A549 (cell line): ENCODE results near the gene TUBB6. TPM values are rescaled to one million over a fixed set of nuclear protein-coding genes. Genes with fewer than 3 reads are reported as not detected.

Source experiments
- ATAC-seq, 2 experiments: fragments of 200-7000 bp in 1 of 2; fragments of >200 bp in 1 of 2; cut with Nextera tagmentation in 1 of 2; cut with Tn5 transposase in 1 of 2; 3 replicates each; pipeline versions ENCODE4 v1.8.0 to v1.9.1; 2018 to 2020; ENCODE audit warnings: mild to moderate bottlenecking in 1 of 2, moderate library complexity in 1 of 2
- CTCF ChIA-PET: fragments of 300-600 bp; sonication (Branson Sonifier 250); formaldehyde crosslinking; extraction: SDS; loops from one replicate; lab custom pipeline; 2021; ENCODE audit warnings: antibody characterized with exemption, inconsistent platforms; lab: Yijun Ruan, JAX
- POLR2A ChIA-PET: fragments of 350-600 bp; formaldehyde crosslinking; extraction: SDS; loops from one replicate; lab custom pipeline; 2021; ENCODE audit warnings: antibody characterized with exemption, inconsistent platforms; lab: Yijun Ruan, JAX
- DNase-seq, 2 experiments: peaks; one replicate each; pipeline versions ENCODE4 v3.0.0 to v3.0.0-alpha.2; 2011 to 2016; ENCODE audit warnings: low read depth in 1 of 2, low spot score in 1 of 2
- FAIRE-seq: peaks from 2 replicates; lab custom pipeline; 2011; peaks lifted over from hg19 to GRCh38; lab: Jason Lieb, UNC
- H3K27ac ChIP-seq, 2 experiments: fragments of >200 bp; sonication (Bioruptor Twin); formaldehyde crosslinking; 3 replicates each; pipeline ENCODE4 v1.5.1; 2016 to 2017
- H3K4me1 ChIP-seq: fragments of >200 bp; sonication (Bioruptor Twin); formaldehyde crosslinking; 3 replicates; pipeline ENCODE4 v1.6.1; 2016
- H3K4me2 ChIP-seq: fragments of >200 bp; sonication (Bioruptor Twin); formaldehyde crosslinking; 3 replicates; pipeline ENCODE4 v1.6.1; 2016
- H3K4me3 ChIP-seq: fragments of >200 bp; sonication (Bioruptor Twin); formaldehyde crosslinking; 3 replicates; pipeline ENCODE4 v1.5.1; 2016
- H3K9me3 ChIP-seq: fragments of >200 bp; sonication (Bioruptor Twin); formaldehyde crosslinking; 3 replicates; pipeline ENCODE4 v1.6.1; 2016
- CBX2 ChIP-seq: fragments of 200-600 bp; sonication (generic); IDR thresholded peaks from 2 replicates; pipeline ENCODE4 v1.6.1; 2016; ENCODE audit warnings: low read depth, mild to moderate bottlenecking, borderline replicate concordance
- CHD2 ChIP-seq: fragments of 150-350 bp; IDR thresholded peaks from 2 replicates; pipeline ENCODE4 v1.6.1; 2014; ENCODE audit warnings: low read length; ENCODE audit not compliant: partially characterized antibody
- CHD4 ChIP-seq: fragments of 200-600 bp; sonication (generic); IDR thresholded peaks from 2 replicates; pipeline ENCODE4 v1.6.1; 2016; ENCODE audit warnings: antibody characterized with exemption, mild to moderate bottlenecking, borderline replicate concordance
- EHMT2 ChIP-seq: fragments of 200-600 bp; sonication (generic); IDR thresholded peaks from 2 replicates; pipeline ENCODE4 v1.6.1; 2016; ENCODE audit warnings: antibody characterized with exemption, low read depth, mild to moderate bottlenecking, moderate library complexity
- ESRRA ChIP-seq: fragments of 150-350 bp; IDR thresholded peaks from 2 replicates; pipeline ENCODE4 v1.6.1; 2014; ENCODE audit warnings: mild to moderate bottlenecking, low read length, borderline replicate concordance
- FOSL2 ChIP-seq, 2 experiments: fragments of 450-650 bp in 1 of 2; fragments of >200 bp in 1 of 2; sonication (Bioruptor Twin) in 1 of 2; formaldehyde crosslinking; IDR thresholded peaks; 2 replicates each; pipeline versions ENCODE4 v1.5.0 to v1.6.1; 2016 to 2020; ENCODE audit warnings: mild to moderate bottlenecking in 1 of 2, moderate library complexity in 1 of 2
- FOXS1 ChIP-seq: fragments of 250-450 bp; sonication (Bioruptor Pico); IDR thresholded peaks from 2 replicates; pipeline ENCODE4 v1.5.0; 2020; ENCODE audit warnings: mild to moderate bottlenecking, moderate library complexity
- GATA3 ChIP-seq: IDR thresholded peaks from 2 replicates; pipeline ENCODE4 v1.6.1; 2012; ENCODE audit warnings: borderline replicate concordance
- HEYL ChIP-seq: fragments of 250-450 bp; sonication (Bioruptor Pico); IDR thresholded peaks from 2 replicates; pipeline ENCODE4 v1.8.0; 2021; ENCODE audit warnings: mild to moderate bottlenecking, moderate library complexity
- HOXB13 ChIP-seq: fragments of 250-450 bp; sonication (Bioruptor Pico); IDR thresholded peaks from 2 replicates; pipeline ENCODE4 v1.5.0; 2020; ENCODE audit warnings: low read depth, mild to moderate bottlenecking, moderate library complexity
- JUN ChIP-seq, 2 experiments: fragments of >200 bp; sonication (Bioruptor Twin); formaldehyde crosslinking; IDR thresholded peaks; 2 replicates in 1 of 2; 3 replicates in 1 of 2; pipeline ENCODE4 v1.6.1; 2016 to 2017
- JUNB ChIP-seq: fragments of >200 bp; sonication (Bioruptor Twin); formaldehyde crosslinking; IDR thresholded peaks from 2 replicates; pipeline ENCODE4 v1.6.1; 2016
- KDM1A ChIP-seq: fragments of 200-600 bp; sonication (generic); IDR thresholded peaks from 2 replicates; pipeline ENCODE4 v1.6.1; 2016; ENCODE audit warnings: low read depth, mild to moderate bottlenecking
- MAFK ChIP-seq: fragments of 450-650 bp; IDR thresholded peaks from 2 replicates; pipeline ENCODE4 v1.6.1; 2014; ENCODE audit not compliant: partially characterized antibody
- MAZ ChIP-seq: fragments of 150-350 bp; IDR thresholded peaks from 2 replicates; pipeline ENCODE4 v1.6.1; 2014; ENCODE audit warnings: antibody characterized with exemption, low read depth, low read length, borderline replicate concordance
- MYC ChIP-seq: IDR thresholded peaks from 2 replicates; pipeline ENCODE4 v1.6.1; 2012; ENCODE audit warnings: mild to moderate bottlenecking, inconsistent platforms, low read length, improper control_type of control experiment, borderline replicate concordance
- NFE2L2 ChIP-seq: fragments of 150-350 bp; conservative IDR thresholded peaks from 2 replicates; pipeline ENCODE4 v1.6.1; 2014; ENCODE audit warnings: low read length
- NR3C1 ChIP-seq: fragments of >200 bp; sonication (Bioruptor Twin); formaldehyde crosslinking; IDR thresholded peaks from 3 replicates; pipeline ENCODE4 v1.6.1; 2017
- RARB ChIP-seq: fragments of 250-450 bp; sonication (Bioruptor Pico); IDR thresholded peaks from 2 replicates; pipeline ENCODE4 v1.8.0; 2021; ENCODE audit warnings: mild to moderate bottlenecking, moderate library complexity
- RNF2 ChIP-seq: fragments of 200-600 bp; sonication (generic); IDR thresholded peaks from 2 replicates; pipeline ENCODE4 v1.6.1; 2016; ENCODE audit warnings: low read depth, mild to moderate bottlenecking, antibody characterized with exemption, moderate library complexity, borderline replicate concordance
- SMC3 ChIP-seq: fragments of >200 bp; sonication (Bioruptor Twin); formaldehyde crosslinking; IDR thresholded peaks from 3 replicates; pipeline ENCODE4 v1.6.1; 2018; ENCODE audit warnings: inconsistent platforms
- TP53 ChIP-seq: fragments of 250-450 bp; sonication (Bioruptor Pico); IDR thresholded peaks from 2 replicates; pipeline ENCODE4 v1.5.0; 2021; ENCODE audit warnings: mild to moderate bottlenecking, moderate library complexity
- WGBS: methylation state at CpG from one replicate; pipeline ENCODE4 v1.1.6; 2017; ENCODE audit errors: missing lambda C conversion rate; 5-methylcytosine and 5-hydroxymethylcytosine counted together
- polyA plus RNA-seq, 4 experiments: library from polyadenylated mRNA; depleted of rRNA in 3 of 4; stranded (reverse); fragments of >200 nt; fragmentation: RNase III in 1 of 4; extraction: RNeasy Plus Mini Kit Qiagen cat#74134 plus additional on column Dnase treatment in 1 of 4; gene quantifications; 2 replicates in 3 of 4; 3 replicates in 1 of 4; pipeline ENCODE4 v1.2.3, GENCODE V29; 2011 to 2017
- TF ChIP-seq, protein P1 (sequence below): fragments of 150-350 bp; IDR thresholded peaks from 2 replicates; pipeline ENCODE4 v1.6.1; 2014; ENCODE audit warnings: low read depth, mild to moderate bottlenecking, low read length
- TF ChIP-seq, protein P2 (sequence below): IDR thresholded peaks from 2 replicates; pipeline ENCODE4 v1.6.1; 2012
- TF ChIP-seq, protein P3 (sequence below): fragments of >200 bp; sonication (Bioruptor Twin); formaldehyde crosslinking; IDR thresholded peaks from 2 replicates; pipeline ENCODE4 v1.6.1; 2016
- TF ChIP-seq, protein P4 (sequence below): fragments of 200-600 bp; sonication (generic); IDR thresholded peaks from 2 replicates; pipeline ENCODE4 v1.6.1; 2016; ENCODE audit warnings: antibody characterized with exemption, mild to moderate bottlenecking, moderate library complexity
- TF ChIP-seq, protein P5 (sequence below): fragments of 250-450 bp; sonication (Bioruptor Pico); IDR thresholded peaks from 2 replicates; pipeline ENCODE4 v1.5.0; 2020; ENCODE audit warnings: low read depth, mild to moderate bottlenecking, moderate library complexity

TUBB6 gene
- polyA plus RNA-seq, 2 of the 4 experiments (the other 2 are of a cell fraction) = 88.5 to 235 TPM

DNA sequence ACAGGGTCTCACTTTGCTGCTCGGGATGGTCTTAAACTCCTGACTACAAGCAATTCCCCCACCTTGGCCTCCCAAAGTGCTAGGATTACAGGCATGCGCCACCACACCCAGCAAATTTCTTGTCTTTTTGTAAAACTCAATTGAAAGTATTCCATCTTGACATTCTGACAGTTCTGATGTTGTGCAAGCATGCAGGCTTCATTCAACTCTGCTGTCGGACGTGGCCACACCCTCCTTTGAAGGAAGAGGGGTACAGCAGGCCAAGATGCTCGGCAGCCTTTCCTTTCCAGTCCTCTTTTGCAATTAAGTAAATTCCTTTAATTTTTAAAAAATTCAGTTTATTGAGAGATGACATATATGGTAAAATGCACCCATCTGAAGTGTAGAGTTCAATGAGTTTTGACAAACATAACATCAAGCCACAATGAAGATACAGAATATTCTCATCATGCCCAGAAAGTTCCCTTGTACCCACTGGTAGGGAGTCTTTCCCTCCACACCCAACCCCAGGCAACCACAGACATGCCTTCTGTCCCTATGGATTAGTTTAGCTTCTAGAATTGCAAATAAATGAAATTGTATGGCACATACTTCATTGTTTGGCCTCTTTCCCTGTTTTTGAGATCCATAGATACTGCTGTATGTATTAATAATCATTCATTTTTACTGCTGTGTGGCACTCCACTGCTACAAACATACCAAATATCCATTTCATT, 33.1 kb downstream of the TUBB6 start:
- TF ChIP-seq ESRRA (no peak), KDM1A (no peak), MAZ (no peak), RARB (CRISPR knock-in tag) (no peak), EHMT2 (no peak), MAFK (no peak), RNF2 (no peak), JUN (IDR thresholded peaks at IDR 0.05) (no peak), MYC (no peak), CHD2 (no peak), HOXB13 (CRISPR knock-in tag) (no peak), HEYL (CRISPR knock-in tag) (no peak), JUNB (no peak), CBX2 (no peak), GATA3 (no peak), SMC3 (no peak)
- TF ChIP-seq, protein P1, sequence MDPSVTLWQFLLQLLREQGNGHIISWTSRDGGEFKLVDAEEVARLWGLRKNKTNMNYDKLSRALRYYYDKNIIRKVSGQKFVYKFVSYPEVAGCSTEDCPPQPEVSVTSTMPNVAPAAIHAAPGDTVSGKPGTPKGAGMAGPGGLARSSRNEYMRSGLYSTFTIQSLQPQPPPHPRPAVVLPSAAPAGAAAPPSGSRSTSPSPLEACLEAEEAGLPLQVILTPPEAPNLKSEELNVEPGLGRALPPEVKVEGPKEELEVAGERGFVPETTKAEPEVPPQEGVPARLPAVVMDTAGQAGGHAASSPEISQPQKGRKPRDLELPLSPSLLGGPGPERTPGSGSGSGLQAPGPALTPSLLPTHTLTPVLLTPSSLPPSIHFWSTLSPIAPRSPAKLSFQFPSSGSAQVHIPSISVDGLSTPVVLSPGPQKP = no peak
- TF ChIP-seq, protein P2, sequence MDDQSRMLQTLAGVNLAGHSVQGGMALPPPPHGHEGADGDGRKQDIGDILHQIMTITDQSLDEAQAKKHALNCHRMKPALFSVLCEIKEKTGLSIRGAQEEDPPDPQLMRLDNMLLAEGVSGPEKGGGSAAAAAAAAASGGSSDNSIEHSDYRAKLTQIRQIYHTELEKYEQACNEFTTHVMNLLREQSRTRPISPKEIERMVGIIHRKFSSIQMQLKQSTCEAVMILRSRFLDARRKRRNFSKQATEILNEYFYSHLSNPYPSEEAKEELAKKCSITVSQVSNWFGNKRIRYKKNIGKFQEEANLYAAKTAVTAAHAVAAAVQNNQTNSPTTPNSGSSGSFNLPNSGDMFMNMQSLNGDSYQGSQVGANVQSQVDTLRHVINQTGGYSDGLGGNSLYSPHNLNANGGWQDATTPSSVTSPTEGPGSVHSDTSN = no peak
- TF ChIP-seq, protein P3, sequence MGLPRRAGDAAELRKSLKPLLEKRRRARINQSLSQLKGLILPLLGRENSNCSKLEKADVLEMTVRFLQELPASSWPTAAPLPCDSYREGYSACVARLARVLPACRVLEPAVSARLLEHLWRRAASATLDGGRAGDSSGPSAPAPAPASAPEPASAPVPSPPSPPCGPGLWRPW = no peak
- 93% methylated on average over 5 of the region's 5 CpGs for WGBS
- no peak overlapping the region for H3K27ac ChIP-seq
- FAIRE-seq (no peak), ATAC-seq (no peak), DNase-seq (no peak)
- ChIA-PET CTCF (no interaction called here), POLR2A (interaction anchor here (0.7 kb wide), 1 partner anchor 53 kb away, joined by 3 read pairs; no protein-coding TSS in a partner anchor)
- no peak overlapping the region for H3K4me2 ChIP-seq
- no peaks in the 10 kb centered on the region for H3K9me3 ChIP-seq
- peaks cover 14% of the 10 kb centered on the region for H3K4me1 ChIP-seq
- H3K4me3 ChIP-seq = no peak overlapping the region

DNA sequence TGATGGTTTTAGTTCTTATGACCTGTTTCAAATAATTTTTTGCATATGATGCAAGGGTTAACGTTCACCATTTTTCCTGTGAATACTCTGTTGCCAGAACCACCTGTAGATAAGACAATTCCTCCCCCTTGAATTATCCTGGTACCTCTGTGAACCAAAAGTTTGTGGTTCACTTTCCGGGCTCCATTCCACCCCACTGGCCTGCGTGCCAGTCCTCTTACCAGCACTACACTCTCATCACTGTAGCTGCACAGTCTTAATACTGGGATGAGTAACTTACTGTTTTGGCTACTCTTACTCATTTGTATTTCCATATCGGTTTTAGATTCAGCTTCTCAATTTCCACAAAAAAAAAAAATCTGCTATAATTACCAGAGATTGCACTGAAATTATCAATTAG, 34.6 kb downstream of the TUBB6 start:
- ChIA-PET CTCF (no interaction called here), POLR2A (no interaction called here)
- TF ChIP-seq TP53 = no peak
- no peak for TF ChIP-seq KDM1A
- H3K9me3 ChIP-seq = no peaks in the 10 kb centered on the region
- H3K27ac ChIP-seq = no peak overlapping the region
- no peak for ATAC-seq
- no peak for DNase-seq
- WGBS = 88% methylated on average over 4 of the region's 4 CpGs
- no peak for FAIRE-seq
- peaks cover under 1% of the 10 kb centered on the region; the same call in 1 of the 3 replicates for H3K4me1 ChIP-seq
- no peak overlapping the region for H3K4me3 ChIP-seq
- H3K4me2 ChIP-seq = no peak overlapping the region

DNA sequence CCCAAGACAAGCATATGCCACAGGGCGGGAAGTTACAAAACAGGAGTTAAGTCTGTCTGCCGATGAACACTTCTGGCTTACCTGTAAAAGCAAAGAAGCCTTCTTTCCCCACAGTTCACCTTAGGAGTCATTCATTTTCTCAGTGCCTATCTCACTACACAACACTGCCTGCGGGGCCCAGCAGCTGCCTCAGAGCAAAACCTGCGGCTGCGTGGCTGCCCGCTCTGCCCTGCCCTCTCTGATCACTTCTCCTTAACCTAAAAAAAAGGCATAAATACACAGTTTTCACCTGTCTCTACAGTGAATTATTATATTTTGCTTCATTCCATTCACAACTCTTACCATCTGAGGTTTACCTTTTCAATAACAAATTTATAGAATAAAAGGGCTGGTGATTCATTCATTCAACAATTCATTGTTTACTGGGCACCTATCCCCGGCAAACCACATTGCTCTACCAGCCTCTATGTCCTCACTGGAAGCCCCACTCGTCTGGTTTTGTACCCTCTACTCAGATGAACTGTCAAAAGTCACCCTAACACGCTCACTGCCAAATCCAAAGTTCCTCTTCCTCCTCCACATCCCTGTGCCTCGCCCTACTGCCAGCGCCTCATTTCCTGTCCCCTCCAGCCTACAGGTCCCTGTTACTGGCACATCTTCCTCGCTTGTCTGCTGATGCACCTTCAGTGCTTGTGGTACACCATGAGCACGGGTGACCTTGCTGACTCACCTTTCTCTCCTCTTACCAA, 37.6 kb downstream of the TUBB6 start:
- H3K9me3 ChIP-seq = no peaks in the 10 kb centered on the region
- WGBS = 84% methylated on average over 13 of the region's 13 CpGs
- ChIA-PET POLR2A (no interaction called here), CTCF (no interaction called here)
- H3K4me3 ChIP-seq = no peak overlapping the region
- H3K27ac ChIP-seq = no peak overlapping the region
- H3K4me1 ChIP-seq = no peaks in the 10 kb centered on the region
- DNase-seq (no peak), FAIRE-seq (no peak), ATAC-seq (no peak; a peak in 1 of 6 replicates)
- no peak overlapping the region for H3K4me2 ChIP-seq
- TF ChIP-seq CHD2 = no peak
- TF ChIP-seq, protein P4, sequence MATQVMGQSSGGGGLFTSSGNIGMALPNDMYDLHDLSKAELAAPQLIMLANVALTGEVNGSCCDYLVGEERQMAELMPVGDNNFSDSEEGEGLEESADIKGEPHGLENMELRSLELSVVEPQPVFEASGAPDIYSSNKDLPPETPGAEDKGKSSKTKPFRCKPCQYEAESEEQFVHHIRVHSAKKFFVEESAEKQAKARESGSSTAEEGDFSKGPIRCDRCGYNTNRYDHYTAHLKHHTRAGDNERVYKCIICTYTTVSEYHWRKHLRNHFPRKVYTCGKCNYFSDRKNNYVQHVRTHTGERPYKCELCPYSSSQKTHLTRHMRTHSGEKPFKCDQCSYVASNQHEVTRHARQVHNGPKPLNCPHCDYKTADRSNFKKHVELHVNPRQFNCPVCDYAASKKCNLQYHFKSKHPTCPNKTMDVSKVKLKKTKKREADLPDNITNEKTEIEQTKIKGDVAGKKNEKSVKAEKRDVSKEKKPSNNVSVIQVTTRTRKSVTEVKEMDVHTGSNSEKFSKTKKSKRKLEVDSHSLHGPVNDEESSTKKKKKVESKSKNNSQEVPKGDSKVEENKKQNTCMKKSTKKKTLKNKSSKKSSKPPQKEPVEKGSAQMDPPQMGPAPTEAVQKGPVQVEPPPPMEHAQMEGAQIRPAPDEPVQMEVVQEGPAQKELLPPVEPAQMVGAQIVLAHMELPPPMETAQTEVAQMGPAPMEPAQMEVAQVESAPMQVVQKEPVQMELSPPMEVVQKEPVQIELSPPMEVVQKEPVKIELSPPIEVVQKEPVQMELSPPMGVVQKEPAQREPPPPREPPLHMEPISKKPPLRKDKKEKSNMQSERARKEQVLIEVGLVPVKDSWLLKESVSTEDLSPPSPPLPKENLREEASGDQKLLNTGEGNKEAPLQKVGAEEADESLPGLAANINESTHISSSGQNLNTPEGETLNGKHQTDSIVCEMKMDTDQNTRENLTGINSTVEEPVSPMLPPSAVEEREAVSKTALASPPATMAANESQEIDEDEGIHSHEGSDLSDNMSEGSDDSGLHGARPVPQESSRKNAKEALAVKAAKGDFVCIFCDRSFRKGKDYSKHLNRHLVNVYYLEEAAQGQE = no peak
- no peak for TF ChIP-seq NR3C1
- no peak for TF ChIP-seq JUNB
- no peak for TF ChIP-seq FOSL2 (IDR thresholded peaks at IDR 0.05)
- TF ChIP-seq FOSL2 (CRISPR knock-in tag; IDR thresholded peaks at IDR 0.05) = no peak
- TF ChIP-seq FOXS1 = no peak
- no peak for TF ChIP-seq CHD4
- TF ChIP-seq, protein P5, sequence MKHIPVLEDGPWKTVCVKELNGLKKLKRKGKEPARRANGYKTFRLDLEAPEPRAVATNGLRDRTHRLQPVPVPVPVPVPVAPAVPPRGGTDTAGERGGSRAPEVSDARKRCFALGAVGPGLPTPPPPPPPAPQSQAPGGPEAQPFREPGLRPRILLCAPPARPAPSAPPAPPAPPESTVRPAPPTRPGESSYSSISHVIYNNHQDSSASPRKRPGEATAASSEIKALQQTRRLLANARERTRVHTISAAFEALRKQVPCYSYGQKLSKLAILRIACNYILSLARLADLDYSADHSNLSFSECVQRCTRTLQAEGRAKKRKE (CRISPR knock-in tag) = no peak
- no peak for TF ChIP-seq NFE2L2
